Measurements from ENCODE around the gene RNMT. TPM values are rescaled to one million over a fixed set of nuclear protein-coding genes. Genes with fewer than 3 reads are reported as not detected.

Gene RNMT
- total RNA-seq, 1 experiment from 2014 or later = 38.4 TPM

DNA sequence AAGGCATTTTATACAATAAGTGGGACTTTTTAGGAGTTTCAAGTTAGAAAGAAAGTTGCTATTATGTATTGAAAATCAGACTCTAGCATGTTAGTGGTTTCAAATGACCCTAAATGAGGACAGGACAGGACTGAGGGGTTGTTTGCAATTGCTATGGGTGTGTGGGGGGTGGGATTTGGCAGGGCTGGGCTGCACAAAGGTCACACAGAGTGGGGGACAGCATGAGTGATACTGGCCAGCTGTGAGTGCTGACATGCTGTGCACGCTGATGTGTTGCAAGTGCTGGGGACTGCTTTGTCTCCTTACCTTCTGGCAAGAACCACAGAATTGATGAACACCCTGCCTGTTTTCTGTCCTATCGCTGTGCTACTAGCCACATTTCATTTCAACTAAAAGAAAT lies 29.8 kb downstream of the RNMT start:
- no peak overlapping the region for H3K4me3 Mint-ChIP-seq (ENCODE audit: unreplicated experiment)
- BruUV-seq (replicated peaks) = no TSS peak
- H3K36me3 Mint-ChIP-seq (ENCODE audit: insufficient read depth, unreplicated experiment) = peaks cover 67% of the 10 kb centered on the region
- intact Hi-C loops (cut with micrococcal nuclease) = no loop called here
- ChIA-PET CTCF (interaction anchor here (0.5 kb wide), 1 partner anchor 20 kb away, joined by 3 read pairs; no protein-coding TSS in a partner anchor), POLR2A (interaction anchor here (1.0 kb wide), 1 partner anchor 29 kb away, joined by 4 read pairs; the partner anchor contains the start of gene RNMT)
- H3K4me1 Mint-ChIP-seq (ENCODE audit: insufficient read depth, unreplicated experiment) = no peaks in the 10 kb centered on the region
- DNase-seq (ENCODE audit: unreplicated experiment) = no peak
- TF ChIP-seq, protein P1, sequence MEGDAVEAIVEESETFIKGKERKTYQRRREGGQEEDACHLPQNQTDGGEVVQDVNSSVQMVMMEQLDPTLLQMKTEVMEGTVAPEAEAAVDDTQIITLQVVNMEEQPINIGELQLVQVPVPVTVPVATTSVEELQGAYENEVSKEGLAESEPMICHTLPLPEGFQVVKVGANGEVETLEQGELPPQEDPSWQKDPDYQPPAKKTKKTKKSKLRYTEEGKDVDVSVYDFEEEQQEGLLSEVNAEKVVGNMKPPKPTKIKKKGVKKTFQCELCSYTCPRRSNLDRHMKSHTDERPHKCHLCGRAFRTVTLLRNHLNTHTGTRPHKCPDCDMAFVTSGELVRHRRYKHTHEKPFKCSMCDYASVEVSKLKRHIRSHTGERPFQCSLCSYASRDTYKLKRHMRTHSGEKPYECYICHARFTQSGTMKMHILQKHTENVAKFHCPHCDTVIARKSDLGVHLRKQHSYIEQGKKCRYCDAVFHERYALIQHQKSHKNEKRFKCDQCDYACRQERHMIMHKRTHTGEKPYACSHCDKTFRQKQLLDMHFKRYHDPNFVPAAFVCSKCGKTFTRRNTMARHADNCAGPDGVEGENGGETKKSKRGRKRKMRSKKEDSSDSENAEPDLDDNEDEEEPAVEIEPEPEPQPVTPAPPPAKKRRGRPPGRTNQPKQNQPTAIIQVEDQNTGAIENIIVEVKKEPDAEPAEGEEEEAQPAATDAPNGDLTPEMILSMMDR (IDR thresholded peaks at IDR 0.05; ENCODE audit: unreplicated experiment) = no peak
- no peak overlapping the region for H3K27ac Mint-ChIP-seq (ENCODE audit: low read depth, unreplicated experiment)
- no peaks in the 10 kb centered on the region for H3K9me3 Mint-ChIP-seq (ENCODE audit: unreplicated experiment)
- no peaks in the 10 kb centered on the region for H3K27me3 Mint-ChIP-seq (ENCODE audit: insufficient read depth, unreplicated experiment)

DNA sequence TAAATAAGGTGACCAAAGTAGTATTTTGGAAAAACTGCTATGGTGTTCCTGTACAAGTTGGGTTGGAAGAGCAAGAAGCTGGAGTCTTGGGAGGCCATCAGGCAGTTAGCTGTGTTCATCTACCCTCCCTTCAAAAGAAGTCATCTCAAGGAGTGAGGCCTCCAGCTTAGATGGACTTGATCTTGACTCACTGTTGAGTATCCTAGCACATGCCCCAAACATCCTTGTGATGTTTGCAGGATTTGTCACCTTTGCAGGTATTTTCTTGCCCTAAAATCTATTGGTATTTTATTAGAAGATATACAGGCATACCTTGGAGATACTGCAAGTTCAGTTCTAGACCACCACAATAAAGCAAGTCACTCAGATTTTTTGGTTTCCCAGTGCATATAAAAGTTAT lies 30.2 kb downstream of the RNMT start:
- ChIA-PET POLR2A (no interaction called here), CTCF (interaction anchor here (0.5 kb wide), 1 partner anchor 20 kb away, joined by 3 read pairs; no protein-coding TSS in a partner anchor)
- Mint-ChIP-seq H3K27me3 (ENCODE audit: insufficient read depth, unreplicated experiment) (no peaks in the 10 kb centered on the region), H3K4me3 (ENCODE audit: unreplicated experiment) (no peak overlapping the region), H3K4me1 (ENCODE audit: insufficient read depth, unreplicated experiment) (no peaks in the 10 kb centered on the region), H3K9me3 (ENCODE audit: unreplicated experiment) (no peaks in the 10 kb centered on the region), H3K27ac (ENCODE audit: low read depth, unreplicated experiment) (no peak overlapping the region), H3K36me3 (ENCODE audit: insufficient read depth, unreplicated experiment) (peaks cover 67% of the 10 kb centered on the region)
- DNase-seq (ENCODE audit: unreplicated experiment) = no peak
- TF ChIP-seq, protein P1 (IDR thresholded peaks at IDR 0.05; ENCODE audit: unreplicated experiment) = no peak
- BruUV-seq (replicated peaks) = no TSS peak
- intact Hi-C loops (cut with micrococcal nuclease) = no loop called here

DNA sequence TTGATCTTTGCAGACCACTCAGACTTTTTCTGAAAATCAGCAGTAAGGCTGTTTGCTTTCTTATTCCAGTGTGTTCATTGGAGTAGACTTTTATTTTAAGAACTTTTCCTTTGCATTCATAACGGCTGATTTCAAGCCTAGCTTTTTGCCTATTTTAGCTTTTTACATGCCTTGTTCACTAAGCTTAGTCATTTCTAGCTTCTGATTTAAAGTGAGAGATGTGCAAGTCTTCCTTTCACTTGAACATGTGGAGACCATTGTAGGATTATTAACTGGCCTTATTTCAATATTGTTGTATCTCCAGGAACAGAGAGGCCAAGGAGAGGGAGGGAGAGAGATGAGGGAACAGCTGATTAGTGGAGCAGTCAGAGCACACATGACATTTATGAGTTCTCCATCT lies 32.1 kb downstream of the RNMT start:
- H3K9me3 Mint-ChIP-seq (ENCODE audit: unreplicated experiment) = no peaks in the 10 kb centered on the region
- CTCF ChIA-PET = no interaction called here
- H3K36me3 Mint-ChIP-seq (ENCODE audit: insufficient read depth, unreplicated experiment) = peaks cover 53% of the 10 kb centered on the region
- no peaks in the 10 kb centered on the region for H3K27me3 Mint-ChIP-seq (ENCODE audit: insufficient read depth, unreplicated experiment)
- intact Hi-C loops (cut with micrococcal nuclease) = no loop called here
- DNase-seq (ENCODE audit: unreplicated experiment) = no peak
- BruUV-seq (replicated peaks) = no TSS peak
- H3K4me1 Mint-ChIP-seq (ENCODE audit: insufficient read depth, unreplicated experiment) = no peaks in the 10 kb centered on the region
- no peak overlapping the region for H3K27ac Mint-ChIP-seq (ENCODE audit: low read depth, unreplicated experiment)
- TF ChIP-seq, protein P1 (IDR thresholded peaks at IDR 0.05; ENCODE audit: unreplicated experiment) = no peak
- POLR2A ChIA-PET = interaction anchor here (0.8 kb wide), 1 partner anchor 50 kb away, joined by 3 read pairs; no protein-coding TSS in a partner anchor
- H3K4me3 Mint-ChIP-seq (ENCODE audit: unreplicated experiment) = no peak overlapping the region

DNA sequence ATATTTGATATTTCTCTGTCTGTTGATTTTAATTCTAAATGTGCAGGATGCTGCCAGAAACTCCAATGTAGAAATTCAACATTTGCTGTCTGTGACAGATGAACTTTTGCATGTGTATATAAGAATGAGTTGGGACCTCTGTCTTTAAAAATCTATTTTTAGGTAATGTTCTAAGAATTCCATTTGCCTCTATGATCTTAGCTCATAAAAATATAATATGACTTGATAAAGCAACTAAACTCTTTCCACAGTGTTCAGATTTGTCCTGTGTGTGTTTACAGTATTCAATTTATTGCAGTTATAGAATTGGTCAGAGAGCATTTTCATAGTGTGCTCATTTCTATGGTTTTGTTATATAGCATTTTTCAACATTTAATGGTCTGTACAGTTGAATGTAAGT lies 33.6 kb downstream of the RNMT start:
- CTCF ChIA-PET = no interaction called here
- BruUV-seq (replicated peaks) = no TSS peak
- POLR2A ChIA-PET = interaction anchor here (0.9 kb wide), 1 partner anchor 14 kb away, joined by 3 read pairs; no protein-coding TSS in a partner anchor

More for the DNA sequence above, 33.6 kb downstream of the RNMT start:
- H3K27ac Mint-ChIP-seq (ENCODE audit: low read depth, unreplicated experiment) = no peak overlapping the region
- H3K9me3 Mint-ChIP-seq (ENCODE audit: unreplicated experiment) = no peaks in the 10 kb centered on the region
- H3K36me3 Mint-ChIP-seq (ENCODE audit: insufficient read depth, unreplicated experiment) = peaks cover 41% of the 10 kb centered on the region
- TF ChIP-seq, protein P1 (IDR thresholded peaks at IDR 0.05; ENCODE audit: unreplicated experiment) = no peak
- H3K4me3 Mint-ChIP-seq (ENCODE audit: unreplicated experiment) = no peak overlapping the region
- no peak for DNase-seq (ENCODE audit: unreplicated experiment)
- H3K4me1 Mint-ChIP-seq (ENCODE audit: insufficient read depth, unreplicated experiment) = no peaks in the 10 kb centered on the region
- H3K27me3 Mint-ChIP-seq (ENCODE audit: insufficient read depth, unreplicated experiment) = no peaks in the 10 kb centered on the region
- intact Hi-C loops (cut with micrococcal nuclease) = no loop called here

Data from MCF 10A (cell line).